Mesendoderm (in vitro differentiated cells): ENCODE results near the gene HELZ2.

Experiments used
- DNase-seq: peaks from one replicate; pipeline ENCODE4 v3.0.0; 2013
- H2AK5ac ChIP-seq: 2 replicates; pipeline ENCODE4 v1.6.1; 2013; ENCODE audit warnings: low read length, inconsistent platforms
- H2BK120ac ChIP-seq: 2 replicates; pipeline ENCODE4 v1.6.1; 2013; ENCODE audit warnings: low read depth, mild to moderate bottlenecking, low read length, moderate library complexity, mixed read lengths
- H2BK15ac ChIP-seq: replicated peaks from 2 replicates; pipeline ENCODE4 v1.6.1; 2013; ENCODE audit warnings: low read depth, mild to moderate bottlenecking, moderate library complexity
- H2BK5ac ChIP-seq: 2 replicates; pipeline ENCODE4 v1.6.1; 2013; ENCODE audit warnings: low read length, inconsistent platforms
- H3K18ac ChIP-seq: 2 replicates; pipeline ENCODE4 v1.6.1; 2013; ENCODE audit warnings: mild to moderate bottlenecking, low read length, mixed read lengths
- H3K23ac ChIP-seq: one replicate; pipeline ENCODE4 v1.6.1; 2013; ENCODE audit warnings: low read length
- H3K27ac ChIP-seq: 2 replicates; pipeline ENCODE4 v1.5.1; 2013; ENCODE audit warnings: low read depth, mild to moderate bottlenecking, inconsistent platforms, low read length, moderate library complexity
- H3K27me3 ChIP-seq: 2 replicates; pipeline ENCODE4 v1.6.1; 2013; ENCODE audit warnings: low read length, control low read depth, mild to moderate bottlenecking, inconsistent platforms; ENCODE audit not compliant: insufficient read depth, poor library complexity
- H3K36me3 ChIP-seq: 2 replicates; pipeline ENCODE4 v1.6.1; 2013; ENCODE audit warnings: low read length, inconsistent platforms; ENCODE audit not compliant: control insufficient read depth, insufficient read depth
- H3K4ac ChIP-seq: one replicate; pipeline ENCODE4 v1.6.1; 2013; ENCODE audit warnings: low read depth, mild to moderate bottlenecking, low read length, moderate library complexity
- H3K4me1 ChIP-seq: 2 replicates; pipeline ENCODE4 v1.6.1; 2013; ENCODE audit warnings: low read depth, low read length, inconsistent platforms; ENCODE audit not compliant: control insufficient read depth
- H3K4me2 ChIP-seq: 2 replicates; pipeline ENCODE4 v1.6.1; 2013; ENCODE audit warnings: low read length
- H3K4me3 ChIP-seq: 2 replicates; pipeline ENCODE4 v1.5.1; 2013; ENCODE audit warnings: mild to moderate bottlenecking, low read length
- H3K56ac ChIP-seq: one replicate; pipeline ENCODE4 v1.6.1; 2013; ENCODE audit warnings: low read length
- H3K79me1 ChIP-seq: 2 replicates; pipeline ENCODE4 v1.6.1; 2013; ENCODE audit warnings: low read length, inconsistent platforms
- H3K79me2 ChIP-seq: 2 replicates; pipeline ENCODE4 v1.6.1; 2013; ENCODE audit warnings: mild to moderate bottlenecking, low read length; ENCODE audit not compliant: control insufficient read depth, insufficient read depth
- H3K9ac ChIP-seq: 2 replicates; pipeline ENCODE4 v1.6.1; 2013; ENCODE audit warnings: low read length, inconsistent platforms
- H4K5ac ChIP-seq: one replicate; pipeline ENCODE4 v1.6.1; 2013; ENCODE audit warnings: low read length
- H4K8ac ChIP-seq: one replicate; pipeline ENCODE4 v1.6.1; 2013; ENCODE audit warnings: low read depth, mild to moderate bottlenecking, control low read depth, low read length, moderate library complexity
- WGBS: extraction: QIAGEN DNeasy Blood & Tissue Kit; methylation state at CpG from one replicate; pipeline ENCODE4 v1.1.7; 2013; ENCODE audit warnings: low lambda C conversion rate, missing lambda C conversion rate; ENCODE audit not compliant: insufficient coverage; ENCODE audit errors: extremely low coverage; 5-methylcytosine and 5-hydroxymethylcytosine counted together

Gene HELZ2

DNA sequence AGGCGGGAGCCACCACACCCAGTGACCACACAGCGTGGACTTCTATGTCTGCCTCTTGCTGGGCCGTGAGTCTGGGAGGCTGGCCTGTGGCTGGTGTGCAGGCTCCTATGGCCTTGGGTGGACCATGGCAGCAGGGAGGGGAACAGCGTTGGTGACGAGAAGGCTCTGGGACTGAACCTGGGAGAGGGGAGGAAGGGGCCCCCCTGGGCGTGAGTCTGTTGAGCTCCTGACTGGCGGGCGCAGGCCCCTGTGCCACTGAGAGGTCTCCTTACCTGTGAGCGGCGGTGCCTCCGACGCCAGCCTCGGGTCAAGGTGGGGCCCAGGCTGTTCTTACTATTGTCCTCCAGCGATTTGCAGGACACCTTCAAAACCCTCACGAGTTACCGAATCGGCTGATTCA is 12.8 kb upstream of the HELZ2 start:
- Histone ChIP-seq H4K8ac (no peak overlapping the region), H3K79me1 (no peaks in the 10 kb centered on the region), H2BK5ac (no peak overlapping the region), H3K23ac (no peak overlapping the region), H4K5ac (no peak overlapping the region), H2AK5ac (no peak overlapping the region), H3K4me2 (no peak overlapping the region), H3K56ac (no peak overlapping the region), H3K18ac (no peak overlapping the region), H2BK15ac (no peak overlapping the region), H3K27ac (no peak overlapping the region), H3K4me1 (no peaks in the 10 kb centered on the region), H3K4ac (no peak overlapping the region), H3K36me3 (peaks cover 2% of the 10 kb centered on the region), H2BK120ac (no peak overlapping the region), H3K9ac (no peak overlapping the region), H3K79me2 (no peaks in the 10 kb centered on the region), H3K27me3 (no peaks in the 10 kb centered on the region), H3K4me3 (no peak overlapping the region)
- no CpG with 5 or more reads among the region's 17 CpGs for WGBS
- DNase-seq: no peak

DNA sequence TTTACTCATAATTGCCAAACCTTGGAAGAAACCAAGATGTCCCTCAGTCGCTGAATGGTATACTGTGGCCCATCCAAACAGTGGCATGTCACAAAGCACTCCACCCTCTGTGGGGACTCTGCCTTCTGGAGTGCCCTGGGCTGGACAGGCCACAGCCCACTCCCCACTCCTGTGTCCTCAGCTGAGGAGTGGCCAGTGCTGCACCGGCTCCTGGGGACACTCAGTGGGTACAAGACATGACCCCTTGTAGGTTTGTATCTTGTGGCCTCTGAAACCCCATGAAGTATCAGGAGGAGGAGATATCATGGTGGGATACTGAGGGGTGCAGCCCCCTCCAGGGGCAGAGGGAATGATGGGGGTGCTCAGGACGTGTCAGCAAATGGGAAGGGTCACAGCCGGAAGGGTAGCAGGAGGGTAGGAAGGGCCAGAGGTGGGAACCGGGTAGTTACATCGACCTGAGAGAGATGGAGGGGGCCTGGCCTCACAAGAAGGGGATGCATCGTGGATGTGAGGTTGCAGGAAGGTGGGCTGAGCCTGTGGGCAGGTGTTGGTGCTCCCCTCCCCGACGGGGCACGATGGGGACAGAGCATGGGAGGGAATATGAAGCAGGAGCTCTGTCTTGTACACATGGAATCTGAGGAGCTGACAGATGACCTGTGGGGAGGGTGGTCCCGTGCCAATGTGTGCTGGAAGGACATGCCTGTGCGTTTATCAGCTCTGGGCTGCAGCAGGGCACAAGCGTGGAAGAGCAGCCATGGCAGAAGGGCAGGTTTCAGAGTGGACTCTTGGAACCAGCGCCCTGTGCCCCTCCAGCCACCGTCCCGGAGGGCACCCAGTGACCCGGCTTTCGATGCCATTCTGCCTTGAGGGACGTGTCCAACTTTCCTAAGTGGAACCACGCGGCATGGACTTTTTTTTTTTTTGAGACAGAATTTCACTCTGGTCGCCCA is 11.9 kb upstream of the HELZ2 start:
- no peaks in the 10 kb centered on the region for H3K79me2 ChIP-seq
- no peak overlapping the region for H3K18ac ChIP-seq
- H3K9ac ChIP-seq: no peak overlapping the region
- no peak overlapping the region for H3K4me2 ChIP-seq
- H3K56ac ChIP-seq: no peak overlapping the region
- H3K4me1 ChIP-seq: no peaks in the 10 kb centered on the region
- no peak overlapping the region for H3K4me3 ChIP-seq
- H4K8ac ChIP-seq: no peak overlapping the region
- no CpG with 5 or more reads among the region's 22 CpGs for WGBS
- no peak overlapping the region for H4K5ac ChIP-seq
- H2BK15ac ChIP-seq: no peak overlapping the region
- no peak for DNase-seq
- no peak overlapping the region for H3K27ac ChIP-seq
- H3K79me1 ChIP-seq: no peaks in the 10 kb centered on the region
- no peak overlapping the region for H3K23ac ChIP-seq
- no peak overlapping the region for H2AK5ac ChIP-seq
- H3K4ac ChIP-seq: no peak overlapping the region
- no peak overlapping the region for H2BK5ac ChIP-seq
- H2BK120ac ChIP-seq: no peak overlapping the region
- H3K36me3 ChIP-seq: no peaks in the 10 kb centered on the region
- no peaks in the 10 kb centered on the region for H3K27me3 ChIP-seq

DNA sequence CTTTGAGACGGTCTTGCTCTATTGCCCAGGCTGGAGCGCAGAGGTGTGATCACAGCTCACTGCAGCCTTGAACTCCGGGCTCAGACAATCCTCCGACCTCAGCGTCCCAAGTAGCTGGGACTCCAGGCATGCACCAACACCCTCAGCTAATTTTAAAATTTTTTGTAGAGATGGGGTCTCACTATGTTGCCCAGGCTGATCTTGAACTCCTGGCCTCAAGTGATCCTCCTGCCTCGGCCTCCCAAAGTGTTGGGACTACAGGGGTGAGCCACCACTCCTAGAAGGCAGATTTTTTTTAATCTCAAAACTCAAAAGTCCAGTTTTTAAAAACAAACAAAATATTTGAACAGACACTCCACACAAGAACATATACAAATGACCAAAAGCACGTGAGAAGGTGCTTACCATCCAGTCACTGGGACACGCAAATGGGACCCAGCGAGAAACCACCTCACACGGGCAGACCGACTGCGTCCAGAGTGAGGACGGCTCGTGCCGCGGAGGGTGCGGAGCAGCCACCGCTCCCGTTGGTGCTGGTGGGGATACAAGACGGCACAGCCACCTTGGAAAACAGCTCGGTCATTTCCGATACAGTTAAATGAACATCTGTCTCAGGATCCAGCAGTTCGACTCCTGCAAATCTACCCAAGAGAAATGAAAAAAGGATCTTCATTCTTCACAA is 8.5 kb upstream of the HELZ2 start:
- Histone ChIP-seq H3K4me1 (no peaks in the 10 kb centered on the region), H3K27ac (no peak overlapping the region), H3K56ac (no peak overlapping the region), H3K79me2 (no peaks in the 10 kb centered on the region), H3K23ac (no peak overlapping the region), H3K18ac (no peak overlapping the region), H3K9ac (no peak overlapping the region), H2BK120ac (no peak overlapping the region), H2BK15ac (no peak overlapping the region), H3K36me3 (no peaks in the 10 kb centered on the region), H3K4me3 (no peak overlapping the region), H3K4ac (no peak overlapping the region), H3K79me1 (no peaks in the 10 kb centered on the region), H4K8ac (no peak overlapping the region), H2BK5ac (no peak overlapping the region), H4K5ac (no peak overlapping the region), H3K4me2 (no peak overlapping the region), H2AK5ac (no peak overlapping the region), H3K27me3 (no peaks in the 10 kb centered on the region)
- WGBS: no CpG with 5 or more reads among the region's 23 CpGs
- DNase-seq: no peak

DNA sequence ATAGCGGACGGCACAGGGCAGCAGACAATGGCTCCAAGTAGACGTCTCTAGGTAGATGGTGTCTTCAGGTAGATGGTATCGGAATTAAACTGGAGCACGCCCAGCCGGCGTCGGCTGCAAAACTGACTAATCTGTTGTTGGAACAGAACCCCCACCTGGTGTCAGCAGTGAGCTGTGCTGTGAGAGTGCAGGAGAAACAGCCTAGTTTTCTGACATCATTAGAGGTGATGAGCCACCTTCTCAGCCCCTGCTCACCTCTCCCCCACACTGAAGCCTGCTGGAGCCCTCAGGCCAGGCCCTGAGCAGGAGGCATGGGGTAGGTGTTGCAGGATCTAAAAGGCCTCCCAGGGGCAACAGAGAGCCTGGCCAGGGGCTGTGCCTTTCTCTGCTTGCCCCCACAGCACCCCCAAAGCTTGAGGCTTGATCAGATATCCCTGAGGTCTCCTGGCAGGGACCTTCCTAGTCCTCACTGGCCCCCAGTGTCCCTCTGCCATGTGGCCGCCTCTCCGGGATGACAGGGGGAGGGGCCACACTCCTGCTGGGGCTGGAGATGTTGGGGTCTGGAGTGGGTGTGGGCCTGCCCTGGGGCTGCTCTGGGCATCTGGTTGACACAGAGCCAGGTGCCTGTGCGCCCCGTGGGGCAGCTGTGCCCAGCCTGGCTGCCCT is 6.9 kb upstream of the HELZ2 start:
- H2BK5ac ChIP-seq: no peak overlapping the region
- no peaks in the 10 kb centered on the region for H3K79me1 ChIP-seq
- H3K4me3 ChIP-seq: no peak overlapping the region
- no CpG with 5 or more reads among the region's 12 CpGs for WGBS
- H3K36me3 ChIP-seq: no peaks in the 10 kb centered on the region
- no peak overlapping the region for H3K27ac ChIP-seq
- no peaks in the 10 kb centered on the region for H3K79me2 ChIP-seq
- H3K4ac ChIP-seq: no peak overlapping the region
- H3K23ac ChIP-seq: no peak overlapping the region
- H3K4me1 ChIP-seq: no peaks in the 10 kb centered on the region
- H3K18ac ChIP-seq: no peak overlapping the region
- no peak overlapping the region for H2AK5ac ChIP-seq
- H4K8ac ChIP-seq: no peak overlapping the region
- peak; percentile 83 for DNase-seq
- H3K27me3 ChIP-seq: no peaks in the 10 kb centered on the region
- no peak overlapping the region for H3K9ac ChIP-seq
- no peak overlapping the region for H3K4me2 ChIP-seq
- H2BK15ac ChIP-seq: no peak overlapping the region
- no peak overlapping the region for H3K56ac ChIP-seq
- H4K5ac ChIP-seq: no peak overlapping the region
- no peak overlapping the region for H2BK120ac ChIP-seq

DNA sequence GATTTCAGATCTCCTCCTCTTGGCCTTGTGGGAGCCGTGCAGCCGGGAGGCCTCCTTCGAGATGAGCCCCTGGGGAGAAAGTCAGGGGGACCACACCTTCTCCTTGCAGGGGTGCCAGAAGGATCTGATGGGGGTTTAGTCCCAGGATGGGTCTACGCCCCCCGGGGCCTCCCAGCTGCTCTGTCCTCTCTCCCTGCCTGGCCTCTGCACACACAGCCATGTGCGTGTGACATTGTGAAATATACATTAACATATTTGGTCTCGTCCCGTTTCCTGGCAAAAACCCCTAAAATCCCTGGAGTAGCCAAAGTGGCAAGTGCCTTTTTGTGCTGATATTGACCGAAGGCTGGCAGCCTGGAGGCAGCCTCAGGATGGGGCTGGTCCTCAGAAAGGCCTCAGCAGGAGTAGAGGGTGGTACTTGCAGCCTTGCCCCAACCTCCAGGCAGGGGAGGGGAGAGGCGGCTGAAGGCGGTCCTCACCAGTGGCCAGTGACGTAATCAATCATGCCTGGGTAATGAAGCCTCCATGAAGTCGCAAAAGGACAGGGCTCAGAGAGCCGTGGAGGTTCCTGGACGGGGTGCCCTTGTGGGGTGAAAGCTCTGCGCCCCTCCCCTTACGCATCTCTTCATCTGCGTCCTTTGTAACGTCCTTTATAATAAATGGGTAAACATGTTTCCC is 5.1 kb upstream of the HELZ2 start:
- H3K36me3 ChIP-seq: no peaks in the 10 kb centered on the region
- H3K79me2 ChIP-seq: no peaks in the 10 kb centered on the region
- no peak overlapping the region for H3K9ac ChIP-seq
- no peaks in the 10 kb centered on the region for H3K79me1 ChIP-seq
- no peak overlapping the region for H4K5ac ChIP-seq
- no peak overlapping the region for H3K56ac ChIP-seq
- H3K4me1 ChIP-seq: no peaks in the 10 kb centered on the region
- no peak overlapping the region for H2BK120ac ChIP-seq
- H3K27ac ChIP-seq: no peak overlapping the region
- H3K18ac ChIP-seq: no peak overlapping the region
- no peak overlapping the region for H2AK5ac ChIP-seq
- no peak overlapping the region for H3K4ac ChIP-seq
- H3K4me3 ChIP-seq: no peak overlapping the region
- WGBS: no CpG with 5 or more reads among the region's 19 CpGs
- H2BK5ac ChIP-seq: no peak overlapping the region
- no peak overlapping the region for H4K8ac ChIP-seq
- no peaks in the 10 kb centered on the region for H3K27me3 ChIP-seq
- peak; percentile 27 for DNase-seq
- H3K4me2 ChIP-seq: no peak overlapping the region
- no peak overlapping the region for H3K23ac ChIP-seq
- no peak overlapping the region for H2BK15ac ChIP-seq
